Osteoblast (primary cell): Measurements from ENCODE around the gene DNAJC18. TPM values are rescaled to one million over a fixed set of nuclear protein-coding genes. Genes with fewer than 3 reads are reported as not detected.

ENCODE experiments used
- DNase-seq: peaks from one replicate; pipeline ENCODE4 v3.0.0; 2011; ENCODE audit warnings: low spot score, mixed read lengths; ENCODE audit not compliant: insufficient read length; ENCODE audit errors: missing footprints
- H2AFZ ChIP-seq: 2 replicates; pipeline ENCODE4 v1.6.0; 2011; ENCODE audit warnings: mild to moderate bottlenecking, low read length
- H3K27ac ChIP-seq: 2 replicates; pipeline ENCODE4 v1.5.1; 2011; ENCODE audit warnings: mild to moderate bottlenecking, low read depth, low read length, moderate library complexity
- H3K27me3 ChIP-seq: 2 replicates; pipeline ENCODE4 v1.6.0; 2012; ENCODE audit warnings: mild to moderate bottlenecking, control low read depth, inconsistent platforms, low read length, moderate library complexity; ENCODE audit not compliant: insufficient read depth
- H3K36me3 ChIP-seq: 2 replicates; pipeline ENCODE4 v1.5.1; 2011; ENCODE audit warnings: mild to moderate bottlenecking, low read length, control low read depth, moderate library complexity; ENCODE audit not compliant: insufficient read depth
- H3K4me1 ChIP-seq: 2 replicates; pipeline ENCODE4 v1.5.1; 2011; ENCODE audit warnings: mild to moderate bottlenecking, low read length, control low read depth, moderate library complexity; ENCODE audit not compliant: insufficient read depth
- H3K4me2 ChIP-seq: 2 replicates; pipeline ENCODE4 v1.6.0; 2011; ENCODE audit warnings: mild to moderate bottlenecking, low read length; ENCODE audit not compliant: insufficient read depth
- H3K4me3 ChIP-seq: fragments of 200-600 bp; sonication (generic); 3 replicates; pipeline ENCODE4 v1.5.1; 2012; ENCODE audit warnings: mild to moderate bottlenecking, low read length, inconsistent platforms; ENCODE audit not compliant: insufficient read depth
- H3K79me2 ChIP-seq: 2 replicates; pipeline ENCODE4 v1.6.0; 2012; ENCODE audit warnings: mild to moderate bottlenecking, low read length, control low read depth, inconsistent platforms; ENCODE audit not compliant: insufficient read depth
- H3K9me3 ChIP-seq: 2 replicates; pipeline ENCODE4 v1.5.1; 2011; ENCODE audit warnings: low read depth, low read length, control low read depth
- H4K20me1 ChIP-seq: 2 replicates; pipeline ENCODE4 v1.6.0; 2012; ENCODE audit warnings: mild to moderate bottlenecking, low read length, control low read depth; ENCODE audit not compliant: insufficient read depth
- CTCF ChIP-seq: IDR thresholded peaks from 2 replicates; pipeline ENCODE4 v1.5.1; 2011; ENCODE audit warnings: mild to moderate bottlenecking, low read depth, low read length, moderate library complexity; ENCODE audit errors: extremely low read depth
- total RNA-seq: library from RNA; depleted of rRNA; stranded (reverse); fragments of >200 nt; gene quantifications from 2 replicates; pipeline ENCODE4 v1.2.3, GENCODE V29; 2012

DNAJC18 gene
- total RNA-seq, 1 donor = 16.3 TPM

- Histone ChIP-seq H3K4me3 (no peak overlapping the region), H3K27ac (no peak overlapping the region), H3K4me2 (no peak overlapping the region), H3K4me1 (no peaks in the 10 kb centered on the region), H3K9me3 (no peaks in the 10 kb centered on the region), H2AFZ (no peak overlapping the region), H4K20me1 (no peaks in the 10 kb centered on the region), H3K36me3 (peaks cover 19% of the 10 kb centered on the region), H3K79me2 (no peaks in the 10 kb centered on the region), H3K27me3 (no peaks in the 10 kb centered on the region)
- peak; percentile 62 for DNase-seq
- no peak for TF ChIP-seq CTCF
Measured at GRCh38 chr5:139415869-139416268, 23.5 kb downstream of the DNAJC18 start.

- Histone ChIP-seq H3K4me3 (no peak overlapping the region), H3K79me2 (no peaks in the 10 kb centered on the region), H3K27me3 (no peaks in the 10 kb centered on the region), H2AFZ (no peak overlapping the region), H3K4me1 (no peaks in the 10 kb centered on the region), H4K20me1 (no peaks in the 10 kb centered on the region), H3K27ac (no peak overlapping the region), H3K36me3 (peaks cover 18% of the 10 kb centered on the region), H3K4me2 (no peak overlapping the region), H3K9me3 (no peaks in the 10 kb centered on the region)
- no peak for DNase-seq
- TF ChIP-seq CTCF = no peak
Measured at GRCh38 chr5:139415221-139415861, 24.0 kb downstream of the DNAJC18 start.

GRCh38 chr5:139414581-139415130, 24.7 kb downstream of the DNAJC18 start:
- Histone ChIP-seq H3K4me2 (no peak overlapping the region), H4K20me1 (no peaks in the 10 kb centered on the region), H3K27me3 (no peaks in the 10 kb centered on the region), H3K4me3 (no peak overlapping the region), H3K79me2 (no peaks in the 10 kb centered on the region), H2AFZ (no peak overlapping the region), H3K4me1 (no peaks in the 10 kb centered on the region), H3K36me3 (peaks cover 14% of the 10 kb centered on the region), H3K9me3 (no peaks in the 10 kb centered on the region), H3K27ac (no peak overlapping the region)
- no peak for TF ChIP-seq CTCF
- no peak for DNase-seq

GRCh38 chr5:139413963-139414362, 25.4 kb downstream of the DNAJC18 start:
- Histone ChIP-seq H3K36me3 (peaks cover 8% of the 10 kb centered on the region), H3K4me1 (no peaks in the 10 kb centered on the region), H4K20me1 (no peaks in the 10 kb centered on the region), H3K4me3 (no peak overlapping the region), H3K27ac (no peak overlapping the region), H3K79me2 (no peaks in the 10 kb centered on the region), H3K4me2 (no peak overlapping the region), H2AFZ (no peak overlapping the region), H3K9me3 (no peaks in the 10 kb centered on the region), H3K27me3 (no peaks in the 10 kb centered on the region)
- DNase-seq = no peak
- no peak for TF ChIP-seq CTCF
